HG02588 (cell line): ENCODE results near the gene CYB5R3.
"Not testable (repeated sequence)": the region's sequence is repeated elsewhere in the genome, so short reads cannot be mapped to it uniquely, and the experiment has no call there.

Experiments
- ATAC-seq: cut with Tn5 transposase; IDR thresholded peaks from one replicate; pipeline ENCODE4 v1.9.1; 2021; ENCODE audit warnings: mild to moderate bottlenecking, moderate library complexity; ENCODE audit not compliant: unreplicated experiment

The CYB5R3 gene

DNA sequence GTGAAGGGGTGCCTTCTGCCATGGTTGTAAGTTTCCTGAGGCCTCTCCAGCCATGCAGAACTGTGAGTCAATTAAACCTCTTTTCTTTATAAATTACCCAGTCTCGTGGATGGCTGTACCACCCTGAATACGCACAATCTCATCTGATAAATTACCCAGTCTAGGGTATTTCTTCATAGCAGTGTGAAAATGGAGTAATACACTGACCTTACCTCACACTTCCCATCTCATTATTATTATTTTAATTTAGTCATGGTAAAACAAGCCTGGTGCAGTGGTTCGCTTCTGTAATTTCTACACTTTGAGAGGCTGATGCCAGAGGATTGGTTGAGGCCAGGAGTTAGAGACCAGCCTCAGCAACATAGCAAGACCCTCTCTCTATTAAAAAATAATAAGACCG lies 30.5 kb upstream of the CYB5R3 start:
- ATAC-seq: no peak

DNA sequence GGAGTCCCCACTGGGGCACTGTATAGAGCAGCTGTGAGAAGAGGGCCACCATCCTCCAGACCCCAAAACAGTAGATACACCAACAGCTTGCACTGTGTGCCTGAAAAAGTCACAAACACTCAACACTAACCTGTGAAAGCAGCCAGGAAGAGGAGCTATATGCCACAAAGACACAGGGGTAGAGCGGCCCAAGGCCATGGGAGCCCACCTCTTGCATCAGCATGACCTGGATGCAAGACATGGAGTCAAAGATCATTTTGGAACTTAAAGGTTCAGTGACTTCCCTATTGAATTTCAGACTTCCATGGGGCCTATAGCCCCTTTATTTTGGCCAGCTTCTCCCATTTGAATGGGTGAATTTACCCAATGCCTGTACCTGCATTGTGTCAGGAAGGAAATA lies 29.7 kb upstream of the CYB5R3 start:
- ATAC-seq: no peak

DNA sequence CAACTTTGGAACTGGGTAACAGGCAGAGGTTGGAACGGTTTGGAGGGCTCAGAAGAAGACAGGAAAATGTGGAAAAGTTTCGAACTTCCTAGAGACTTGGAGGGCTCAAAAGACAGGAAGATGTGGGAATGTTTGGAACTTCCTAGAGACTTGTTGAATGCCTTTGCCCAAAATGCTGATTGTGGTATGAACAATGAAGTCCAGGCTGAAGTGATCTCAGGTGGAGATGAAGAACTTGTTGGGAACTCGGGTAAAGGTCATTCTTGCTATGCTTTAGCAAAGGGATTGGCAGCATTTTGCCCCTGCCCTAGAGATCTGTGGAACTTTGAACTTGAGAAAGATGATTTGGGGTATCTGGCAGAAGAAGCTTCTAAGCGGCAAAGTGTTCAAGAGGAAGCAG lies 28.7 kb upstream of the CYB5R3 start:
- not testable (repeated sequence) for ATAC-seq

DNA sequence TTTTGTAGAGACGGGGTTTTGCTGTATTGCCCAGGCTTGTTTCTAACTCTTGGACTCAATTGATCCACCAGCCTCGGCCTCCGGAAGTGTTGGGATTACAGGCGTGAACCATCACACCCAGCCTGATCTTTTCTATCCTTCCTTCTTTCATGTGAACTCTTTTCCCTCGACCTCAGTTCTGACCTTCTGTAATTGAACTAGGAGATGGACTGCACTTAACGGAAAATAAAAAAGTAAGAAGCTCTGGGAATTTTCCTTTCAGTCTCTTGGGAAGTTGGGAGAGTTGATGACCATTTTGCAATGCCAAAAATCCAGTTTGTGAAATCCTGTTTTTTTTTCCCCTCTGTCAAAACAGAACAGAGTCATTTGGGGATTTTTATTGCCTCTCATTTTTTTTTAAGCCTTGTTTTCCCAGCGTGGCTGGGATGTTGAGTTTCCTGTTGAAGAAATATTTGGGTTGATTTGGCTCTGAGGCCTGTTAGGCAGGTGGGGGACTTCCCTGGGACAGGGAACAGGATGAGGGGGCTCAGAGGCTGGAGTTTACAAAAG lies 26.9 kb upstream of the CYB5R3 start:
- ATAC-seq: no peak

DNA sequence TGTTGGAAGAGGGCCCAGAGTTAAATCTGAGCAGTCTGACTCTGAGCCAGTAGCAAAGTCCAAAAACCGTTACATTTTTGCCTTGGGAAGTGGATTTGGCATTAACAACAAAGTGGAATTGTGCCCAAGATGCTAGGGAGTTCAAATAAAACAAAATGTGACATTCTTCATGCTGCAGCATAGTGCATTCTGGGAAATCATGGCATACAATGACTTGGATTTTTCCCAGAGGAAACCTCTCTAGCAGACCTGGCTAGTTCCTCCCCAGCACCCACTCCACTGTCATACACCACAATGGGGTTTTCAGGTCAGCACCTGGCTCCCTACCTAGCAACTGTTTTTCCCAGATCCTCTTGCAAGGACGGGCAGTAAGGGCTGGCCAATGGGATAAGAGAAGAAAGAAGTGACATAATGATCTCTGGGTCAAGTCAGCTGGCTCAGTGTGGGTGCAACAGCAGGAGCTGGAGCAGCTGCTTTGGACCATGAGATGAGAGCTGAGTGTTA lies 24.8 kb upstream of the CYB5R3 start:
- no peak for ATAC-seq

DNA sequence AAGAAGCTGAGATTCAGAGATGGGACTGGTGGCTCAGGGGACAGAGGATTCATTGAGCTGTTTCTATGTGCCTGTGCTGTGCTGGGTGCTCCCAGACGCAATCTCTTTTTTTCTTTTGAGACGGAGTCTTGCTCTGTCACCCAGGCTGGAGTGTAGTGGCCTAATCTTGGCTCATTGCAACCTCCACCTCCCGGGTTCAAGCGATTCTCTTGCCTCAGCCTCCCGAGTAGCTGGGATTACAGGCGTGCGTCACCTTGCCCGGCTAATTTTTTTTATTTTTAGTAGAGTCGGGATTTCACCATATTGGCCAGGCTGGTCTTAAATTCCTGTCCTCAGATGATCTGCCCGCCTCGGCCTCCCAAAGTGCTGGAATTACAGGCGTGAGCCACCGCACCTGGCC lies 23.9 kb upstream of the CYB5R3 start:
- ATAC-seq: not testable (repeated sequence)

DNA sequence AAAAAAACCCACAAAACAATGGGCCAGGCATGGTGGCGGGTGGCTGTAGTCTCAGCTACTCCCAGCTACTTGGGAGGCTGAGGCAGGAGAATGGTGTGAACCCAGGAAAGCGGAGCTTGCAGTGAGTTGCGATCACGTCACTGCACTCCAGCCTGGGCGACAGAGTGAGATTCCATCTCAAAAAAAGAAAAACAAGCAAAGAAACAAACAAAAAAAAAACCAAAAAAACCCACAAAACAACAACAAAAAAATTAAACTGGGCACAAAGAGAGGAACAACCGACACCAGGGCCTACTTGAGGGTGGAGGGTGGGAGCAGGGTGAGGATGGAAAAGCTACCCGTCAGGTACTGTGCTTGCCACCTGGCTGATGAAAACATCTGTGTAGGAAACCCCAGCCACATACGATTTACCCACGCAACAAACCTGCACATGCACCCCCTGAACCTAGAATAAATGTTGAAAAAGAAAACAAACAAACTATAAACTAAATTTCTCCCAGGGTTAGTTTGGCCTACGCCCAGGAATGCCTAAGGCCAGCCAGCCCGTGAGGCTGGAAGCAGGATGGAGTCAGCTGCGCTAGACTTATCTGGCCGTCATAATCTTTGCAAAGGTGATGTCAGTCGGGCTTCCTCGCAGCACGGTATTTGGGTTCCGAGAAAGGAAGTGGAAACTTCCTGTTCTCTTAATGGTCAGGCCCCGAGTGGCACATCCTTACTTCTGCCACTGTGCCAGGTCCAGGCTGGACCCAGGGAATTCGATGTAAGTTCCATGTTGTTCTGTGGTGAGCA lies 21.9 kb upstream of the CYB5R3 start:
- ATAC-seq: no peak

DNA sequence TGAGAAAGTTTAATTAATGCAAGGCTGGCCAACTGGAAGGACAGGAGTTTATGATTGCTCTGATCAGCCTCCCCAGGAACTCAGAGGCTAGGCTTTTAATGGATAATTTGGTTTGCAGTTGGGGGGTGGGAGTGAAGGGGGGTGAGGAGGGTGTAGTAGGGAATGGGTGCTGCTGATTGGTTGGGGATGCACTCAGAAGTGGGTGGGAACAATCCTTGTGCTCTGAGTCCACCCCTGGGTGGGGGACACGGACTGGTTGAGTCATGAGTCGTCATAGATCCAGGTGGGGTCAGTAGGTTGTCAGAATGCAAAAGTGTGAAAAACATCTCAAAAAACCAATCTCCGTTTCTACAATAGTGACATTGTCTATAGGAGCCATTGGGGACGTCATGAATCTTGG lies 20.9 kb upstream of the CYB5R3 start:
- ATAC-seq: no peak

DNA sequence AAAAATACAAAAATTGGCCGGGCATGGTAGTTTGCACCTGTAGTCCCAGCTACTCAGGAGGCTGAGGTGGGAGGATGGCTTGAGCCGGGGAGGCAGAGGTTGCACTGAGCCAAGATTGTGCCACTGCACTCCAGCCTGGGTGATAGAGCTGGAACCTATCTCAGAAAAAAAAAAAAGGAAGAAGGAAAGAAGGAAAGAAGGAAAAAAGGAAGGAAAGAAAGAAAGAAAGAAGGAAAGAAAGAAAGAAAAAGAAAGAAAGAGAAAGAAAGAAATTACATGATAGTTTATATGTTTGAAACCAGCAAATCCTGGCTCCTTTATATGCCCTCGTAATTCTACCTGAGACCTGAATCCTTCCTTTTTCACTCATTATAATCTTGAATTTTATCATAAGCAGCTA lies 17.2 kb upstream of the CYB5R3 start:
- ATAC-seq: not testable (repeated sequence)

DNA sequence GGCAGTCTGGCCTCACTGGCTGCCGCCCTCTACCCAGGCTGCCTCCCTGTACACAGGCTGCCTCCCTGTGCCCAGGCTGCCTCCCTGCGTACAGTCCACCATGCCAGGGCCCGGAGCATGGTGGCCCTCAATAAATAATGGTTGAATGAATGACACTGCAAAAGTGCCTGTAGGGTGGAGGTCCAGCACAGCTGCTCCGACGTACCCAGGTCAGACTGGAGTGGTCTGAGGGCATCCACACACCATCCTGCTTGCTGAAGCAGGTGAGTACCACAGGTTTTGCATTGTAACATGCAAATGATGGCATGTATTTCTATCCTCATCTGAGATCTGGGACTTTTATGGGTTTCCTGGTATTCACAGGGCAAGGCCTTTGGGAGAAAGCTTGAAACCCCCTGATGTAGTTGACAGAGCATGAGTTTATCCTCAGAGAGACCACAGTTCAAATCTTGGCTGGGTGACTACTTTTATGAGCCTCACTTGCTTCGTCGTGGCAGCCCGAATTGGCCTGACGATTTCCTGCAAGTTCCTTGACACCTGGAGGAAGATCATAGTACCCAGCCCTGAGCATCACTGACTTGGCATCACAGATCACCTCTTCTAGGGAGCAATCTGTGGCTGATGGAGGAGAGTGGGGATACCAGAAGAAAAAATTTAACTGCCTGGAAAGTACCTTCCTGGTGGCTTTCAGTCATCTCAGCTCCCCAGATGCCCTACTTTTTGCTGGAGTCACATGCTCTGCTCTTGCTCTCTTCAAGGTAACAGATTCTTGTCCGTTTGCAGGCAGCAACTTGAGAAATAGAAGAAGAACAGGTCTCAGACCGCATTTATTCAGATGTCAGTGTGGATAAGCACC lies 16.0 kb upstream of the CYB5R3 start:
- ATAC-seq: no peak

DNA sequence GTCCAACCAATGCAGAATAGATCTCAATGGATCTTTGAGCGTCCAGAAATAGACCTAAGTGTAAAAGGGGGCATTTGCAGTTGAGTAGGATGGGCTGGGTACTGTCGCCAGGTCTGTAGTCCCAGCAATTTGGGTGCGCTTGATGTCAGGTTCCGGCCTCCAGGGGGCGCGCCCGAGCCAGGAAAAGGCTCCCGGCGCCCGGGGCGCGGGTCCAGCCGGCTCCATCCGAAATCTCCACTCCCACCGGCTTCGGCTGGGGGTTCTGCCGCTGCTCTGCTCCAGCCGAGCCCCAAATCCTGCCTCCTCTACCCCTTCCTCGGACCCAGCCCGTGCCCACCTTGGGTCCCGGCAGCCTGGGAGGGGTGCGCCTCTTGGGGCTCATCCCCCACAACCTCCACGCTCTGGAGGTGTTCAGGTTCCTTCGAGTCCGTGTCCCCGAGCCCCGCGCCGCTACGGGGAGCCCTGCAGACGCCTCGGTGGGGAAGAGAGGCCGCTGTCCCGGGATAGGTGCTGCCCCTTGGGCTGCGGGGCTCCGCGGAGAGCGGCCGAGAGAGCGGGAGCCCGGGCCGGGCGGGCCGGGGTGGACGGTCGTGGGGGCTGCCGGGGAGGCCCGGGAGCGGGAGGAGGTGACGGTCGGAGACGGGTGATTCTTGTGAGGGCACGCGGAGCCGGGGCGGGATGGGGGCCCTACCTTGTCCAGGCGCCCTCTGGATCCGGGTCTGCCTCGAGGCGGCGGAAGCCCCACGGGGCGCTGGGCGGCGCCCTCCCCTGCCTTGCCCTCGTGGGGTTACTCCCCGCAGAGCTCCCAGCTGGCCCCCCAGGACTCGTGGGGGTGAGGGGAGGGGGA lies 13.0 kb upstream of the CYB5R3 start:
- ATAC-seq: no peak

DNA sequence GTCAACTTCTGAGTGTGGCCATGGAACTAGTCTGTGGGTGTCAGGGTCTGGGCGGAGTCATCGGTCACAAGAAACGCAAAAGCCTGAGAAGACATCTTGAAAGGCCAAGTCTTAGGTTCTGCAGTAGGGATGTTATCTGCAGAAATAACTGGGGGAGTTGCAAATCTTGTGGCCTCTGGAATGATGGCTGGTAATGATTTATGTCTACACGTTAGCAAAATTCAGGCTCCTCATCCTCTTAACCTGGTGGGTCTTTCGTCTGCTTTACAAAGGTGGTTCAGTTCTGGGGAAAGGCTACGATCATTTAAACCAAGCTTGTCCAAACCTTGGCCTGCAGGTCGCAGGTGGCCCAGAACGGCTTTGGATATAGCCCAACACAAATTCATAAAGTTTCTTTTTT lies 7.4 kb upstream of the CYB5R3 start:
- ATAC-seq: no peak

DNA sequence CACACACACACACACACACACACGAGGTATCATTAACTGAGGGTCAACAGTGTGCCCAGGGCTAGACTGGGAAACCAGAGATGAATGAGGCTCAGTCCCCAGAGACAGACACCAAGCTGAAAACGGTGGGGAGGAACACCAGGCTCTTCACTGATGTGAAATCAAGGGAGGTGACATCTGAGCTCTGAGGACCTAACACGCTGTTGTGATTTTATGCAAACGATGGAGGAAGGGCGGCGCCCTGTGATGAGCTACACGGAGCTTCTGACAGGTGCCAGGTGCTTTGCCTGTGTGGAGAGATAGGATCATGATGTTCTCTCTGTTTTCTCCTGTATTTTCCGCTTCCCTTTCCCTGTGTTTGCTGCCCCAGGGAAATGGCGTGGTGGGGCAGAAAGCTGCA lies 6.5 kb upstream of the CYB5R3 start:
- ATAC-seq: no peak

DNA sequence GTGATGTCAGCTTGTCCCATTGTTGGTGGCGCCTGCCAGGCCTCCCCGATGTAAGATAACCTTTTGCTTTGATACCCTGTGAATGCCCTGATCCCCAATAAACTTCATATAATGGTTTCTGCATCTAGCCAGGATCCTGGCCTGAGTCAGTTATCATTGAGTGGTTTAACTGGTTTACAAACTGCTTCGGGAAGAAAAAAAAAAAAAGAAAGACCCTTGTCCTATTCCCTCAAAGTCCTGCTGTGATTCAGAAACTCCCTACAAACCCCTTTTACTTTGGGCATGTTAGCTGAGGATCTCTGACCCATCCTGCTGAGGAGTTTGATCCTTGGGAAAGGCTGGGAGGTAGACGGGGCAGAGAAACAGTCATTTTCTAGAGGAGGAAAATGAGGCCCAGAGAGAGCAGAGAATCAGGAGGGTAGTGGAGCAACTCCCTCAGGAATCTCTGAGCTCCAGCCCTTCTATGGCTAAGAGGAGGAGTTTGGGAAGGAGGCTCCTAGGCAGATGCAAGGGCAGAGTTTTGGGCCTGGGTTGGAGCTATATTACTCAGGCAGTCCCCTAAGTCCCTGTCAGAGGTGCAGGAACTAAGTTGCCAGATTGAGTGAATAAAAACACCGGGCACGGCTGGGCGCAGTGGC lies 5.4 kb upstream of the CYB5R3 start:
- no peak for ATAC-seq

DNA sequence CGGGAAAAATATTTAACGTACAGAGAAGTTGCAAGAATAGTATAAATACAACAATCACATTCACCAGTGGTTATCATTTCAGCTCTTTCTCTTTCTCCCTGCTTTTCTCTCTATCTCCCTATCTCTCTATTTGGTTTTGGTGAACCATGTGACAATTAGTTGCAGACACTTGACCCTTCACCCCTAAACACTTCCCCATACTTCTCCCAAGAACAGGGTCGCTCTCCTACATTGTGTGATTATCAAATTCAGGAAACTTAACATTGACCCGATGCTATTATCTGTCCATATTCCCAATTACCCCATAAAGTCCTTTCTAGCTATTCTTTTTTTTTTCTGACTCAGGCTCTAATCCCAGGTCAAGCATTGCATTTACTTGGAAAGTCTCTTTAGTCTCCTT lies 4.8 kb upstream of the CYB5R3 start:
- ATAC-seq: no peak

DNA sequence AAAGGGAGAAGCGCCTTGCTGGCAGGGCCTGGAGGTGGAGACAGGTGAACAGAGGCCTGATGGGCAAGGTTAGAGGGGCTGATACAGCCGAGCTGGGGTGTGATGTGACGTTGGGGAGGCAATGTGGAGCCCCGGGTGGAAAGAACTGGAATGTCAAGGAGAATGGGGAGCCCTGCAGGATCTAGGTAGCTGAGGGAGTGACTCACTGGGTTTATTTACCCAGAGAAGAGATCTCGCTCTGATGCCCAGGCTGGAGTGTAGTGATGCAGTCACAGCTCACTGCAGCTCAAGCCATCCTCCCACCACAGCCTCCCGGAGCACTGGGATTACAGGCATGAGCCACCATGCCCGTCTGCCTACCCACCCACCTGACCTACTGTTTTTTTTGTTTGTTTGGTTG lies 1.9 kb upstream of the CYB5R3 start:
- no peak for ATAC-seq

DNA sequence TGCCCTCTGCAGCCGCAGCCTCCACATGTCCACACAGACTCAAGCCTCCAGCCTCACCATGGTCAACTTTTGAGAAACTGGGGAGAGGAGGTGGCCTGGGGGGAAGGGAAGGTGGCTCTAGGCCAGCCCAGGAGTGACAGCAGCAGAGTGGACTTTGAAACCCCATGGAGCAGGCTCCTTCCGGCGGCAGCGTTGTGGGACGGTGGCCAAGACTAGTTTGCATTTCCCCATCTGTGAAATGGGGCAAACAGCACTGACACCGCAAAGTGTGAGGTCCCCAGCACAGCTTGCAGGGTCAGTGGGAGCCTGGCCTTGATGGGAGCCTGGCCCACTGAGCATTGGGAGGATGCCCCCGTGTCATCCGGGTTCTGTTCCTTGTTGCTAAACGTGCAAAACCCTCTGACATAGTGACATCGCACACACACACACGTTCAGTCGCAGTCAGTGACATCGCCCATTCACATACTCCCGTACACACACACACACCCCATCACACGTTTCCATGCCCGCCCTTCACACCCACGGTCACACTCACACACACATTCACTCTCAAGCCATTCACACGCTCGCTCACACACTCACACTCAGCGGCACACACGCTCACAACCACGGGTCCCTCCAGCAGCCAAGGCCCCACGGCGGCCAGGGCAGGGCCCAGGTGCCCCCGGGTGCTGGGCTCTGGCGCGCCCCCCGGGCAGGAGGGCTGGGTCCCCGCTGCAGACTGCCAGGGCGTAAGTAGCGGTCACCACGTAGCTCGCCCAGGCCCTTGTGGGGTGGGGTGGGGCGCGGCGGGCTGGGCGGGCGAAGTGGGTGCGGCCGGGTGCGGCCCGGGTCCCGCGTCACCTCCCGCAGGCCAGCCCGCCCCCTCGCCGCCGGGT lies 585 bp downstream of the CYB5R3 start:
- ATAC-seq: peak; percentile 30

DNA sequence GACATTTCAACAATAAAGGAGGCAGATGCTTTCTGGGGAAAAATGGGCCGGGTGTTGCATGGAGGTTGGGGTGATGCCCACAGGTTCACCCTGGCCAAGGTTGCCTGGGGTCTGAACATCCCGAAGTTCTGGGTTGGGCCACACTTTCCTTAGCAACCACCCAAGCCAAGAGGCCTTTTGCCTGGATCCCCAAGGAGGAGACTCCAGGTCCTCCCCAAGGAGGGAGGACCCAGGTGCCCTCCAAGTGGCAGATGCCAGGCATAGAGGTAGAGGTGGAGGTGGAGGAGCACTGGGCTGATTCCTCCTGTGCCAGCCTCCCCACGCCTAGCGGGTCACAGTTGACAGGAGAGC lies 1.2 kb downstream of the CYB5R3 start:
- ATAC-seq: no peak
